Nephron progenitor cell (in vitro differentiated cells): ENCODE measurements around the gene COQ5.

Source experiments
- DNase-seq: peaks from one replicate; pipeline ENCODE4 v3.0.0; 2021
- H3K27ac Mint-ChIP-seq: 2 replicates; pipeline ENCODE4 v1.8.0; 2021; ENCODE audit warnings: mild to moderate bottlenecking, moderate library complexity, mixed read lengths
- H3K27me3 Mint-ChIP-seq: 2 replicates; pipeline ENCODE4 v1.8.0; 2021; ENCODE audit warnings: mild to moderate bottlenecking, low read depth, mixed read lengths; ENCODE audit not compliant: poor library complexity
- H3K36me3 Mint-ChIP-seq: 2 replicates; pipeline ENCODE4 v1.8.0; 2021; ENCODE audit warnings: low read depth, mixed read lengths
- H3K4me1 Mint-ChIP-seq: 2 replicates; pipeline ENCODE4 v1.8.0; 2021; ENCODE audit warnings: mixed read lengths
- H3K4me3 Mint-ChIP-seq: 2 replicates; pipeline ENCODE4 v1.8.0; 2021; ENCODE audit warnings: mild to moderate bottlenecking, moderate library complexity, mixed read lengths
- H3K9me3 Mint-ChIP-seq: 2 replicates; pipeline ENCODE4 v1.8.0; 2021; ENCODE audit warnings: mild to moderate bottlenecking, moderate library complexity, mixed read lengths
- TF ChIP-seq, protein P1 (sequence below): fragments of 200-600 bp; sonication (generic); IDR thresholded peaks from 2 replicates; pipeline ENCODE4 v1.5.0; 2021; ENCODE audit warnings: antibody characterized with exemption

The COQ5 gene

DNA sequence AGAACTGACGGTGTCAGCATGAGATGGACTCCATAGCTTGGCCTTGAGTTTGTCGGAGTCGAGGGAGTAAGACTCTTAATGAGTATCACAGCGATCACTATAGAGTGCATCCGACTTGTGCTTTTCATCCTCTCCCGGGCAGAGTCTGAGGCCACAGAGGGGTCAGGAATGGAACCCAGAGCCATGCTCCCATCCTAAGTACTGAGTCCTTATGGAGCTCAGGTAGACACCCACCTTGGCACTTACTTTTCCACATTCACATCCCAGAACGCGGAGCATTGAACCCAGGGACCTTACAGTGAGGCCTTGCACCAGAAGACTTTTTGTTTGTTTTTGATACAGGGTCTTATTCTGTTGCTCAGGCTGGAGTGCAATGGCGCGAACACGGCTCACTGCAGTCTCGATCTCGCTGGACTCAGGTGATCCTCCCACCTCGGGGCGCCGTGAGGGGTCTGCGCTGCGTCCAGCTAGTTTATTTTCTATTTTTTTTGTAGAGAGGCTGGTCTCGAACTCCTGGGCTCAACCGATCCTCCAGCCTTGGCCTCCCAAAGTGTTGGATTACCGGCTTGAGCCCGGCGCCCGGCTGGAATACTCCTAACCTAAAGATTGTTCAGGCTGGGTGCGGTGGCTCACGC lies 58.7 kb downstream of the COQ5 start:
- Mint-ChIP-seq H3K27ac (peak overlapping the region; percentile 26), H3K36me3 (peaks cover 24% of the 10 kb centered on the region), H3K27me3 (peaks cover 7% of the 10 kb centered on the region), H3K9me3 (no peaks in the 10 kb centered on the region), H3K4me1 (peaks cover 70% of the 10 kb centered on the region), H3K4me3 (peak overlapping the region; percentile 93)
- TF ChIP-seq, protein P1, sequence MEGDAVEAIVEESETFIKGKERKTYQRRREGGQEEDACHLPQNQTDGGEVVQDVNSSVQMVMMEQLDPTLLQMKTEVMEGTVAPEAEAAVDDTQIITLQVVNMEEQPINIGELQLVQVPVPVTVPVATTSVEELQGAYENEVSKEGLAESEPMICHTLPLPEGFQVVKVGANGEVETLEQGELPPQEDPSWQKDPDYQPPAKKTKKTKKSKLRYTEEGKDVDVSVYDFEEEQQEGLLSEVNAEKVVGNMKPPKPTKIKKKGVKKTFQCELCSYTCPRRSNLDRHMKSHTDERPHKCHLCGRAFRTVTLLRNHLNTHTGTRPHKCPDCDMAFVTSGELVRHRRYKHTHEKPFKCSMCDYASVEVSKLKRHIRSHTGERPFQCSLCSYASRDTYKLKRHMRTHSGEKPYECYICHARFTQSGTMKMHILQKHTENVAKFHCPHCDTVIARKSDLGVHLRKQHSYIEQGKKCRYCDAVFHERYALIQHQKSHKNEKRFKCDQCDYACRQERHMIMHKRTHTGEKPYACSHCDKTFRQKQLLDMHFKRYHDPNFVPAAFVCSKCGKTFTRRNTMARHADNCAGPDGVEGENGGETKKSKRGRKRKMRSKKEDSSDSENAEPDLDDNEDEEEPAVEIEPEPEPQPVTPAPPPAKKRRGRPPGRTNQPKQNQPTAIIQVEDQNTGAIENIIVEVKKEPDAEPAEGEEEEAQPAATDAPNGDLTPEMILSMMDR = no peak
- peak; percentile 14 for DNase-seq

DNA sequence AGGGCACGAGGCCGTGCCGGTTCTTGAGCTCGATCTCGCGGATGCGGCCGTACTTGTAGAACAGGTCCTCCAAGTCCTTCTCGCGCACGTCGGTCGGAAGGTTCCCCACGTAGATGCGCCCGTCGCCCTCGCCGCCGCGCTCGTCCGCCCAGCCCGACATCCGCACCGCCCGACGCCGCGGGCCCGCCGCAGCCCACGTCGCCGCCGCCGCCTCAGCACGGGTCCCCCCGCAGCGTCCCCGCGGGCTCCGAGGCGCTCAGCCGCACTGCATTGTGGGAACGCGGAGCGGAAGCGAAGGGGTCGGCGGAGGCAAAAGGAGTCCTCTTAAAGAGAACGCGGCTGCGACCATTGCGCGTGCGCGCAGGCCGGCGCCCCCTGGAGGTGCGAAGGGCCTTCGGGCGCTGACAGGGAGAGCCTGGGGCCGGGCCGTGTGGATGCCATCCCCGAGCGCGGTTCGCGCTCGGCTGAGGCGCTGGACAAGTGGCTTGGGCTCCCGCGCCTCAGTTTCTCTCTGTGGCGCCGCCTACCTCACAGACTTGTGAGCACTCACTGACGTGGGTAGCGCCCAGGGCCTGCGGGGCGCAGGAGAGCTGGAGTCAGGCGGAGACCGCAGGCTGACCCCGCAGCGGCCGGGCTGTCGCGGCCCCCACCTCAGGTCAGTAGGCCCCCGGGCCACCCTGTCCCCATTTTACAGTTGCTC lies 59.4 kb downstream of the COQ5 start, which contains the start of gene SRSF9:
Gene SRSF9, minus strand, starts transcription at position 299 of the 700 bp plus-strand sequence. Its CDS starts 139 bp downstream, at position 160.
- Mint-ChIP-seq H3K9me3 (no peaks in the 10 kb centered on the region), H3K27ac (peak within 1 kb of the TSS; percentile 87), H3K4me3 (peak within 1 kb of the TSS; percentile 93), H3K27me3 (peaks cover 7% of the 10 kb centered on the region), H3K36me3 (peaks cover 31% of the 10 kb centered on the region), H3K4me1 (peaks cover 64% of the 10 kb centered on the region)
- TF ChIP-seq, protein P1 = peak; percentile 79
- peak; percentile 99 for DNase-seq

DNA sequence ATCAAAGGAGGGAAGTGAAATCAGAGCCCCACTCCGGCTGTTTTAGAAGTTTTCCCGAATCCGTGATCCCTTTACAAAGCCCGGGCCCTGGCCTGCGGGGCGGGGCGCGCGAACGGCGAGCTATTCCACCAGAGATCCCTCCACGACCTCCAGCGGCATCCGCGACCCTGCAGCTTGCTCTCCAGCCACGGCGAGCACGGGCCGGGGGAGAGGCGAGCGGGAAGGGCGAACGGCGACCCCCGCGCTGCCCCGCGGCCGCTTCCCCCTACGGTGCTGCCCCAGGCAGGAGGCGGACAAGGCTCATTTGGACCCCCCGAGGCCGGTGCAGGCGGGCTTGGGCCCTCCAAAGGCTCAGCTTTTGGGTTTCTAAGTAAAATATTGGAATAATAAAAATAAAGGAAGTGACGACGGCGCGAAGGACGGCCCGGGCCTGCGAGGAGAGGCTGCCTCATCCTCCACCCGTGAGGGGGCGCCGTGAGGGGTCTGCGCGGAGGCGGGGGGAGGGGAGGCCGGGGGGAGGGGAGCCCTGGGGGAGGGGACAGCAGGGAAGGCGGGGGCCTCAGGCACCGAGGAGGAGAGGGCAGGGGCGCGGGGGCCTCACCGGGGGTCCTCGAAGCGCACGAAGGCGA lies 60.0 kb downstream of the COQ5 start:
- H3K4me1 Mint-ChIP-seq = peaks cover 57% of the 10 kb centered on the region
- peak; percentile 56 for DNase-seq

DNA sequence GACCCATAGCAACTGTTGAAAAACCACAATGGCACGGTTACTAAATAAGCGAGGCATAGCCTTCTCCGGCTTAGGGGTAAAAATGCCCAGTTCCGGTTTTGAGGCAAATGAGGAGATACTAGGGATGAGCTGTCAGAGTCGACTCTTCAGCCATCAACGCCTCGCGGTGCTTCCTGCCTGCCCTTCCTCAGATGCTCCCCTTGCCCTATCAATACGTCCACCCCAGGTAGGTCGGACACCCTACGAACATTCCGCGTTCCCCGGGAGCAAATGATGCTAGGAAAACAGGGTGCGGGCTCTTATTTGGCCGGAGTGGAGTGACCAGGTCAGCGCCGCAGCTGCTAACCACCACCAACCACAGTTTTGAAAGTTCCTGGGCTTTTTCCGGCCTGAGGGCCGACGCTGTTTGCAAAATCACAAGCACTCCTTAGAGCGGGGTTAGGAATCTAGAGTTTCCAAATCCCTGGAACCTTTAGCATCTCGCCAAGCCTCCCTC lies 60.6 kb downstream of the COQ5 start:
- DNase-seq = peak; percentile 33
- H3K4me1 Mint-ChIP-seq = peaks cover 53% of the 10 kb centered on the region
- peaks cover 7% of the 10 kb centered on the region for H3K27me3 Mint-ChIP-seq
- H3K36me3 Mint-ChIP-seq = peaks cover 43% of the 10 kb centered on the region
- TF ChIP-seq, protein P1 = no peak
- peak overlapping the region; percentile 88 for H3K27ac Mint-ChIP-seq
- H3K9me3 Mint-ChIP-seq = no peaks in the 10 kb centered on the region
- peak overlapping the region; percentile 93 for H3K4me3 Mint-ChIP-seq

More for the DNA sequence above, 60.0 kb downstream of the COQ5 start:
- TF ChIP-seq, protein P1 = no peak
- Mint-ChIP-seq H3K36me3 (peaks cover 37% of the 10 kb centered on the region), H3K27me3 (peaks cover 7% of the 10 kb centered on the region), H3K27ac (peak overlapping the region; percentile 87), H3K9me3 (no peaks in the 10 kb centered on the region), H3K4me3 (peak overlapping the region; percentile 93)

DNA sequence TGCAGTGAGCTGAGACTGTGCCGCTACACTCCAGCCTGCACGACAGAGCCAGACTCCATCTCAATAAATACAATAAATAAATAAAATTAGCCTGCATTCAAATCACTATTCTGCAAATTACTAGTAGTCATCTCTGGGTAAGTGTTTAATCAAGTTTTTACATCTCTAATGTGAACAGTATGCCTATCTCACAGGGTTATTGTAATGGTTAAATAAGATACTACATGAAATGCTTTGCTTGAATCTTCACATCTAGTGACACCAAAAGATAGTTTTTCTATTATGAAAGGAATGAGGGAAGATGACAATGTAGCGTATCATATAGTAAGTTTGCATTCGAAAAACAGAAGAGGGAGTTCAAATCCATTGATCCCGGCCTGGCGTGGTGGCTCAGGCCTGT lies 61.5 kb downstream of the COQ5 start:
- no peak for DNase-seq
- Mint-ChIP-seq H3K36me3 (peaks cover 52% of the 10 kb centered on the region), H3K9me3 (no peaks in the 10 kb centered on the region), H3K4me1 (peaks cover 44% of the 10 kb centered on the region), H3K27ac (peak overlapping the region; percentile 82), H3K4me3 (peak overlapping the region; percentile 93), H3K27me3 (peaks cover 2% of the 10 kb centered on the region)
- TF ChIP-seq, protein P1 = no peak
